AG09319 (cell line): ENCODE results near the gene SCRN1.

Source experiments
- DNase-seq: peaks from one replicate; pipeline ENCODE4 v3.0.0-alpha.2; 2010; ENCODE audit warnings: low read depth; ENCODE audit errors: extremely low read depth
- CTCF ChIP-seq: IDR thresholded peaks from 2 replicates; pipeline ENCODE4 v1.5.1; 2011; ENCODE audit warnings: low read depth, mild to moderate bottlenecking, inconsistent platforms, low read length, moderate library complexity

The SCRN1 gene

GRCh38 chr7:29926216-29926615 lies 63.4 kb downstream of the SCRN1 start:
- no peak for DNase-seq
- TF ChIP-seq CTCF, result no peak

GRCh38 chr7:29924684-29925083 lies 64.9 kb downstream of the SCRN1 start:
- DNase-seq, result no peak
- TF ChIP-seq CTCF, result no peak

- TF ChIP-seq CTCF, result no peak
- DNase-seq, result no peak
These were observed 65.6 kb downstream of the SCRN1 start for GRCh38 chr7:29924006-29924405.

- TF ChIP-seq CTCF, result no peak
- DNase-seq, result no peak
These were observed 66.5 kb downstream of the SCRN1 start for GRCh38 chr7:29922921-29923700.

GRCh38 chr7:29921404-29922010 lies 68.1 kb downstream of the SCRN1 start:
- no peak for DNase-seq

GRCh38 chr7:29920491-29920890 lies 69.1 kb downstream of the SCRN1 start:
- no peak for DNase-seq
- TF ChIP-seq CTCF, result no peak

More at GRCh38 chr7:29921404-29922010, 68.1 kb downstream of the SCRN1 start:
- TF ChIP-seq CTCF, result peak; percentile 93

GRCh38 chr7:29919790-29920189 lies 69.8 kb downstream of the SCRN1 start:
- no peak for DNase-seq
- TF ChIP-seq CTCF, result no peak
